Activated CD4-positive, alpha-beta memory T cell treated with anti-CD3 and anti-CD28 coated beads for 36 hours (primary cell): ENCODE results near the gene STARD8. TPM values are rescaled to one million over a fixed set of nuclear protein-coding genes. Genes with fewer than 3 reads are reported as not detected.
"Not testable (repeated sequence)": the region's sequence is repeated elsewhere in the genome, so short reads cannot be mapped to it uniquely, and the experiment has no call there.

Source experiments
- CTCF ChIA-PET: fragments of 350-600 bp; sonication (Branson Sonifier 250); formaldehyde crosslinking; loops from one replicate; lab custom pipeline; 2021; ENCODE audit warnings: antibody characterized with exemption, inconsistent platforms; lab: Charles Lee
- POLR2A ChIA-PET: fragments of 350-600 bp; sonication (Branson Sonifier 250); formaldehyde crosslinking; loops from one replicate; lab custom pipeline; 2021; ENCODE audit warnings: antibody characterized with exemption; lab: Charles Lee
- DNase-seq: peaks from one replicate; pipeline ENCODE4 v3.0.0-alpha.2; 2020
- H3K27ac Mint-ChIP-seq: one replicate; pipeline ENCODE4 v1.8.0; 2021; ENCODE audit warnings: mixed read lengths
- H3K27me3 Mint-ChIP-seq: one replicate; pipeline ENCODE4 v1.8.0; 2021; ENCODE audit warnings: mixed read lengths
- H3K36me3 Mint-ChIP-seq: one replicate; pipeline ENCODE4 v1.8.0; 2021; ENCODE audit warnings: mixed read lengths
- H3K4me1 Mint-ChIP-seq: one replicate; pipeline ENCODE4 v1.8.0; 2021; ENCODE audit warnings: low read depth, mixed read lengths
- H3K4me3 Mint-ChIP-seq: one replicate; pipeline ENCODE4 v1.8.0; 2021; ENCODE audit warnings: mild to moderate bottlenecking, mixed read lengths
- H3K9me3 Mint-ChIP-seq: one replicate; pipeline ENCODE4 v1.8.0; 2021; ENCODE audit warnings: mixed read lengths
- intact Hi-C: fragments of 100-400 bp; cut with micrococcal nuclease; formaldehyde crosslinking; loops from one replicate; pipeline ENCODE4 v1.15.1; 2023
- total RNA-seq, 2 experiments: library from RNA; stranded (reverse); gene quantifications; one replicate each; pipeline ENCODE4 v1.2.3, GENCODE V29; 2021

Gene STARD8
- total RNA-seq = under 1 TPM; 0.57 to 0.80 TPM

GRCh38 chrX:68647156-68647957, at the start of gene STARD8:
TSS of gene STARD8 (plus strand) at chrX:68647666. CDS start at chrX:68647883, 217 bp downstream.
- Mint-ChIP-seq H3K4me1 (no peaks in the 10 kb centered on the region), H3K36me3 (no peaks in the 10 kb centered on the region), H3K27ac (no peak within 1 kb of the TSS), H3K27me3 (peaks cover 6% of the 10 kb centered on the region), H3K9me3 (no peaks in the 10 kb centered on the region), H3K4me3 (no peak within 1 kb of the TSS)
- CTCF ChIA-PET = no interaction called here
- DNase-seq = no peak
- POLR2A ChIA-PET = no interaction called here
- intact Hi-C loops = no loop called here

GRCh38 chrX:68598841-68599240, 48.6 kb upstream of the STARD8 start:
- no peak overlapping the region for H3K27ac Mint-ChIP-seq
- no peaks in the 10 kb centered on the region for H3K4me1 Mint-ChIP-seq
- no peaks in the 10 kb centered on the region for H3K36me3 Mint-ChIP-seq
- no peaks in the 10 kb centered on the region for H3K27me3 Mint-ChIP-seq
- ChIA-PET POLR2A (no interaction called here), CTCF (no interaction called here)
- intact Hi-C loops = no loop called here
- peaks cover 49% of the 10 kb centered on the region for H3K9me3 Mint-ChIP-seq
- no peak overlapping the region for H3K4me3 Mint-ChIP-seq
- no peak for DNase-seq

GRCh38 chrX:68599256-68600152, 48.0 kb upstream of the STARD8 start:
- Mint-ChIP-seq H3K27me3 (no peaks in the 10 kb centered on the region), H3K4me3 (no peak overlapping the region), H3K9me3 (peaks cover 47% of the 10 kb centered on the region), H3K27ac (no peak overlapping the region), H3K36me3 (no peaks in the 10 kb centered on the region), H3K4me1 (no peaks in the 10 kb centered on the region)
- no peak for DNase-seq
- ChIA-PET POLR2A (no interaction called here), CTCF (interaction anchor here (0.6 kb wide), 1 partner anchor 464 kb away, joined by 3 read pairs; no protein-coding TSS in a partner anchor)
- intact Hi-C loops = no loop called here

- CTCF ChIA-PET, H3K4me1 Mint-ChIP-seq, H3K27ac Mint-ChIP-seq, H3K36me3 Mint-ChIP-seq, intact Hi-C loops, DNase-seq, H3K4me3 Mint-ChIP-seq, H3K27me3 Mint-ChIP-seq, POLR2A ChIA-PET: not testable (repeated sequence)
- H3K9me3 Mint-ChIP-seq = peaks cover 25% of the 10 kb centered on the region
Observed at GRCh38 chrX:68604216-68604615, 43.2 kb upstream of the STARD8 start.

- H3K4me3 Mint-ChIP-seq, H3K36me3 Mint-ChIP-seq, DNase-seq, intact Hi-C loops, H3K4me1 Mint-ChIP-seq, CTCF ChIA-PET, H3K27ac Mint-ChIP-seq, H3K27me3 Mint-ChIP-seq, POLR2A ChIA-PET: not testable (repeated sequence)
- H3K9me3 Mint-ChIP-seq = peaks cover 18% of the 10 kb centered on the region
Observed at GRCh38 chrX:68614733-68615132, 32.7 kb upstream of the STARD8 start.

- intact Hi-C loops = no loop called here
Observed at GRCh38 chrX:68627986-68628385, 19.5 kb upstream of the STARD8 start.

GRCh38 chrX:68629936-68630335, 17.5 kb upstream of the STARD8 start:
- H3K9me3 Mint-ChIP-seq, H3K27ac Mint-ChIP-seq, H3K36me3 Mint-ChIP-seq, DNase-seq, intact Hi-C loops, H3K4me3 Mint-ChIP-seq, POLR2A ChIA-PET, CTCF ChIA-PET, H3K4me1 Mint-ChIP-seq, H3K27me3 Mint-ChIP-seq: not testable (repeated sequence)

More at GRCh38 chrX:68627986-68628385, 19.5 kb upstream of the STARD8 start:
- Mint-ChIP-seq H3K36me3 (no peaks in the 10 kb centered on the region), H3K9me3 (no peaks in the 10 kb centered on the region), H3K4me3 (no peak overlapping the region), H3K4me1 (no peaks in the 10 kb centered on the region), H3K27me3 (peaks cover 2% of the 10 kb centered on the region), H3K27ac (no peak overlapping the region)
- CTCF ChIA-PET = no interaction called here
- POLR2A ChIA-PET = no interaction called here
- DNase-seq = no peak

- H3K27ac Mint-ChIP-seq = no peak overlapping the region
- CTCF ChIA-PET = no interaction called here
- peaks cover 2% of the 10 kb centered on the region for H3K27me3 Mint-ChIP-seq
- no peaks in the 10 kb centered on the region for H3K36me3 Mint-ChIP-seq
- POLR2A ChIA-PET = no interaction called here
- intact Hi-C loops = no loop called here
- H3K4me1 Mint-ChIP-seq = no peaks in the 10 kb centered on the region
- no peak overlapping the region for H3K4me3 Mint-ChIP-seq
- H3K9me3 Mint-ChIP-seq = no peaks in the 10 kb centered on the region
- no peak for DNase-seq
Observed at GRCh38 chrX:68631336-68631735, 16.1 kb upstream of the STARD8 start.

GRCh38 chrX:68632491-68632890, 15.0 kb upstream of the STARD8 start:
- no peaks in the 10 kb centered on the region for H3K9me3 Mint-ChIP-seq
- peaks cover 2% of the 10 kb centered on the region for H3K27me3 Mint-ChIP-seq
- intact Hi-C loops = no loop called here
- H3K36me3 Mint-ChIP-seq = no peaks in the 10 kb centered on the region
- no peak for DNase-seq
- no peak overlapping the region for H3K27ac Mint-ChIP-seq
- H3K4me3 Mint-ChIP-seq = no peak overlapping the region
- ChIA-PET POLR2A (no interaction called here), CTCF (no interaction called here)
- H3K4me1 Mint-ChIP-seq = no peaks in the 10 kb centered on the region

GRCh38 chrX:68633981-68634380, 13.5 kb upstream of the STARD8 start:
- peaks cover 2% of the 10 kb centered on the region for H3K27me3 Mint-ChIP-seq
- CTCF ChIA-PET = interaction anchor here (0.6 kb wide), 1 partner anchor 912 kb away, joined by 3 read pairs; no protein-coding TSS in a partner anchor

GRCh38 chrX:68634649-68635227, 12.7 kb upstream of the STARD8 start:
- no peaks in the 10 kb centered on the region for H3K36me3 Mint-ChIP-seq
- H3K27ac Mint-ChIP-seq = no peak overlapping the region
- H3K4me1 Mint-ChIP-seq = no peaks in the 10 kb centered on the region
- intact Hi-C loops = no loop called here
- DNase-seq = no peak
- H3K9me3 Mint-ChIP-seq = no peaks in the 10 kb centered on the region
- CTCF ChIA-PET = interaction anchor here (0.6 kb wide), 1 partner anchor 911 kb away, joined by 3 read pairs; no protein-coding TSS in a partner anchor
- H3K27me3 Mint-ChIP-seq = peaks cover 2% of the 10 kb centered on the region
- POLR2A ChIA-PET = no interaction called here
- no peak overlapping the region for H3K4me3 Mint-ChIP-seq

More at GRCh38 chrX:68633981-68634380, 13.5 kb upstream of the STARD8 start:
- POLR2A ChIA-PET = no interaction called here
- intact Hi-C loops = no loop called here
- no peak for DNase-seq
- Mint-ChIP-seq H3K9me3 (no peaks in the 10 kb centered on the region), H3K4me1 (no peaks in the 10 kb centered on the region), H3K36me3 (no peaks in the 10 kb centered on the region), H3K4me3 (no peak overlapping the region), H3K27ac (no peak overlapping the region)

- Mint-ChIP-seq H3K27me3 (no peaks in the 10 kb centered on the region), H3K4me3 (no peak overlapping the region), H3K36me3 (no peaks in the 10 kb centered on the region), H3K4me1 (no peaks in the 10 kb centered on the region), H3K27ac (no peak overlapping the region), H3K9me3 (no peaks in the 10 kb centered on the region)
- ChIA-PET POLR2A (no interaction called here), CTCF (no interaction called here)
- intact Hi-C loops = no loop called here
- no peak for DNase-seq
Observed at GRCh38 chrX:68640661-68641060, 6.8 kb upstream of the STARD8 start.
